PC-9 (cell line): Measurements from ENCODE around the gene RSBN1L. TPM values are rescaled to one million over a fixed set of nuclear protein-coding genes. Genes with fewer than 3 reads are reported as not detected.

Experiments
- BruUV-seq: library from RNA; stranded (reverse); fragments of 400-500 nt; replicated peaks from 2 replicates; lab custom pipeline; 2021; lab: Mats Ljungman, UMichigan
- CTCF ChIA-PET: fragments of 300-600 bp; sonication (Branson Sonifier 250); formaldehyde crosslinking; loops from one replicate; lab custom pipeline; 2022; ENCODE audit warnings: antibody characterized with exemption; lab: Charles Lee
- POLR2A ChIA-PET: fragments of 300-600 bp; sonication (Branson Sonifier 250); formaldehyde crosslinking; loops from one replicate; lab custom pipeline; 2022; ENCODE audit warnings: antibody characterized with exemption; ENCODE audit not compliant: unreplicated experiment; lab: Charles Lee
- DNase-seq, 2 experiments: peaks; one replicate each; pipeline versions ENCODE4 v3.0.0 to v3.0.0-alpha.2; 2015 to 2022; ENCODE audit warnings: mixed read lengths in 1 of 2
- H2AFZ ChIP-seq: fragments of 200-600 bp; sonication (generic); 2 replicates; pipeline ENCODE4 v1.8.1; 2017; ENCODE audit warnings: antibody characterized with exemption
- H3F3A ChIP-seq: fragments of 200-600 bp; sonication (generic); 2 replicates; pipeline ENCODE4 v1.8.1; 2017; ENCODE audit warnings: antibody characterized with exemption, mild to moderate bottlenecking, low read depth; ENCODE audit not compliant: insufficient read depth
- H3K27ac ChIP-seq: fragments of 200-600 bp; sonication (generic); 2 replicates; pipeline ENCODE4 v1.6.1; 2016; ENCODE audit warnings: mixed run types
- H3K27me3 ChIP-seq: fragments of 200-600 bp; sonication (generic); 2 replicates; pipeline ENCODE4 v1.6.1; 2016; ENCODE audit warnings: low read depth, mixed run types; ENCODE audit not compliant: insufficient read depth
- H3K36me3 ChIP-seq: fragments of 200-600 bp; sonication (generic); 2 replicates; pipeline ENCODE4 v1.6.1; 2016; ENCODE audit warnings: low read depth, mixed run types
- H3K4me1 ChIP-seq: fragments of 200-600 bp; sonication (generic); replicated peaks from 2 replicates; pipeline ENCODE4 v1.6.1; 2016; ENCODE audit warnings: mixed run types; ENCODE audit not compliant: insufficient read depth
- H3K4me2 ChIP-seq: fragments of 200-600 bp; sonication (generic); 2 replicates; pipeline ENCODE4 v1.6.1; 2017; ENCODE audit warnings: mixed run types
- H3K4me3 ChIP-seq: fragments of 200-600 bp; sonication (generic); 2 replicates; pipeline ENCODE4 v1.6.1; 2016; ENCODE audit warnings: mixed run types
- H3K79me2 ChIP-seq: fragments of 200-600 bp; sonication (generic); 2 replicates; pipeline ENCODE4 v1.6.1; 2017; ENCODE audit warnings: low read depth, mixed run types
- H3K9me2 ChIP-seq: fragments of 200-600 bp; sonication (generic); 2 replicates; pipeline ENCODE4 v1.8.1; 2017; ENCODE audit warnings: mild to moderate bottlenecking; ENCODE audit not compliant: insufficient read depth
- H3K9me3 ChIP-seq: fragments of 200-600 bp; sonication (generic); 2 replicates; pipeline ENCODE4 v1.8.1; 2016; ENCODE audit warnings: low read depth; ENCODE audit not compliant: insufficient read depth
- H4K20me1 ChIP-seq: fragments of 200-600 bp; sonication (generic); 2 replicates; pipeline ENCODE4 v1.8.1; 2017; ENCODE audit not compliant: insufficient read depth
- CTCF ChIP-seq: fragments of 200-600 bp; sonication (generic); conservative IDR thresholded peaks from 2 replicates; pipeline ENCODE4 v1.6.1; 2017; ENCODE audit warnings: mixed run types, antibody characterized with exemption, mild to moderate bottlenecking, moderate library complexity
- EZH2 ChIP-seq: fragments of 200-600 bp; sonication (generic); IDR thresholded peaks from 2 replicates; pipeline ENCODE4 v1.8.0; 2017; ENCODE audit warnings: antibody characterized with exemption, low read depth
- intact Hi-C: fragments of 100-400 bp; cut with micrococcal nuclease; formaldehyde crosslinking; loops from one replicate; pipeline ENCODE4 v1.10.0; 2022; ENCODE audit not compliant: unreplicated experiment
- total RNA-seq: library from RNA; stranded (reverse); gene quantifications from 2 replicates; pipeline ENCODE4 v1.2.3, GENCODE V29; 2021

RSBN1L gene
- total RNA-seq, 1 experiment from 2014 or later = 20.7 TPM

GRCh38 chr7:77820967-77821366 lies 124.7 kb downstream of the RSBN1L start:
- Histone ChIP-seq H3K79me2 (0 out of 2 replicates have a peak, but pooled peaks cover 7% of the 10 kb centered on the region), H3K4me1 (no peaks in the 10 kb centered on the region), H3K36me3 (no peaks in the 10 kb centered on the region), H4K20me1 (no peaks in the 10 kb centered on the region), H3K4me2 (no peak overlapping the region), H3K4me3 (no peak overlapping the region), H3K27me3 (no peaks in the 10 kb centered on the region), H3K27ac (no peak overlapping the region), H3F3A (no peaks in the 10 kb centered on the region), H3K9me3 (peaks cover 24% of the 10 kb centered on the region), H2AFZ (no peak overlapping the region), H3K9me2 (no peaks in the 10 kb centered on the region)
- DNase-seq = no peak
- TF ChIP-seq CTCF (no peak), EZH2 (no peak)
- ChIA-PET POLR2A (interaction anchor here (0.6 kb wide), 1 partner anchor 616 kb away, joined by 4 read pairs; no protein-coding TSS in a partner anchor), CTCF (interaction anchor here (0.6 kb wide), 1 partner anchor 8 kb away, joined by 4 read pairs; no protein-coding TSS in a partner anchor)
- BruUV-seq = no TSS peak
- intact Hi-C loops = no loop called here

GRCh38 chr7:77822269-77822668 lies 126.0 kb downstream of the RSBN1L start:
- Histone ChIP-seq H4K20me1 (no peaks in the 10 kb centered on the region), H3K27me3 (no peaks in the 10 kb centered on the region), H3K9me2 (no peaks in the 10 kb centered on the region), H3K27ac (no peak overlapping the region), H3K4me2 (no peak overlapping the region), H3K4me1 (no peaks in the 10 kb centered on the region), H3K36me3 (no peaks in the 10 kb centered on the region), H3K9me3 (peaks cover 24% of the 10 kb centered on the region), H3F3A (no peaks in the 10 kb centered on the region), H3K79me2 (0 out of 2 replicates have a peak, but pooled peaks cover 7% of the 10 kb centered on the region), H3K4me3 (no peak overlapping the region), H2AFZ (no peak overlapping the region)
- intact Hi-C loops = no loop called here
- TF ChIP-seq EZH2 = no peak
- no peak for TF ChIP-seq CTCF
- ChIA-PET POLR2A (no interaction called here), CTCF (no interaction called here)
- BruUV-seq = no TSS peak
- no peak for DNase-seq

GRCh38 chr7:77823787-77824186 lies 127.5 kb downstream of the RSBN1L start:
- Histone ChIP-seq H3K79me2 (0 out of 2 replicates have a peak, but pooled peaks cover 12% of the 10 kb centered on the region), H4K20me1 (no peaks in the 10 kb centered on the region), H3K27ac (no peak overlapping the region), H3K36me3 (no peaks in the 10 kb centered on the region), H2AFZ (no peak overlapping the region), H3K4me2 (no peak overlapping the region), H3K9me3 (peaks cover 24% of the 10 kb centered on the region), H3F3A (no peaks in the 10 kb centered on the region), H3K4me1 (peaks cover 3% of the 10 kb centered on the region; the same call in 1 of the 2 replicates), H3K27me3 (no peaks in the 10 kb centered on the region), H3K4me3 (no peak overlapping the region), H3K9me2 (no peaks in the 10 kb centered on the region)
- intact Hi-C loops = no loop called here
- TF ChIP-seq EZH2 (no peak), CTCF (no peak)
- ChIA-PET CTCF (no interaction called here), POLR2A (no interaction called here)
- no TSS peak for BruUV-seq
- DNase-seq = no peak
